Neural progenitor cell (in vitro differentiated cells): ENCODE data around the gene MDH1.

Experiments used
- CTCF ChIP-seq: fragments of 200-600 bp; sonication (generic); IDR thresholded peaks from 2 replicates; pipeline ENCODE4 v1.5.1; 2017; ENCODE audit warnings: antibody characterized with exemption, mild to moderate bottlenecking
- EZH2 ChIP-seq: fragments of 200-600 bp; sonication (generic); IDR thresholded peaks from 2 replicates; pipeline ENCODE4 v1.6.1; 2017; ENCODE audit warnings: antibody characterized with exemption, mild to moderate bottlenecking, moderate library complexity
- EZH2phosphoT487 ChIP-seq: fragments of 200-600 bp; sonication (generic); IDR thresholded peaks from 2 replicates; pipeline ENCODE4 v1.6.1; 2017; ENCODE audit warnings: antibody characterized with exemption

- TF ChIP-seq CTCF (no peak), EZH2phosphoT487 (no peak), EZH2 (no peak)
Observed at GRCh38 chr2:63649829-63650228, 61.1 kb downstream of the MDH1 start.
